ENCODE measurements around the gene RGS19.
A peak's percentile ranks its signal among the peaks of the same experiment; 100 is the strongest.

RGS19 gene

DNA sequence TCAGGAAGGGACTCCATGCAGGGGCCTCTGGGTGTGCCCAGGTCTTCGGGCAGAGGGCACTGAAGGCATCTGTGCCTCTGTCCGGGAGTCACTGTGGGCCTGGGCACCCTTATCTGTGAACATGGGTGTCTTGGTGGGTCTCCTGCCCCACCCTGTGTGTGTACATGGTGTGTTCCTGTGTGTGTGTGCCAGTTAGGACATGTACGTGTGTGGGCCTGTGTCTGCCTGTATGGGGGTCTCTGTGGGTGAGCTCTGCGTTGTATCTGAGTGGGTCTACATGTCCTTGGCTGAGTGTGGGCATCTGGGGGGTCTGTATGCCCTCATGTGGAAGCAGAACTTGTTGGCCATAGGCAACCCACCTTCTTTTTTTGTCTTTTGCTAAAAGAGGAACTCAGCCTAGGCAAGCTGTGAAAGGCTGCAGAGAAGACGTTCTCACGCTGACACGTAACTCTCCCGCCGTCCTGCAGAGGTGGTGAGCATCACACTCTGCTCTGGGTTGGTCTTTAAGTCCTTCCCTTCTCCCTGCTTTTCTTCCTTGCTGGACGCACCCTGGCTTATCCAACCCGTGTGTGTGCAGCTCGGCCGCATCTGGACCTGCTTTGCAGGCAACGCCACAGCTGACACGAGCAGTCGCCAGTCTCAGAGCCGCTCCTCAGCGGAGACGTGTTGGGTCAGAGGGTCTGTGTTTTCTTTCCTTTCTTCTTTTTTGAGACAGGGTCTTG, 28.6 kb upstream of the RGS19 start:
- no peak for DNase-seq

- DNase-seq = no peak
Observed at GRCh38 chr20:64106981-64107735, 27.8 kb upstream of the RGS19 start, which contains the start of gene NPBWR2. NPBWR2 (minus strand) TSS chr20:64107565; CDS start chr20:64106831, 734 bp downstream.

- no peak for DNase-seq
Observed at GRCh38 chr20:64106435-64106961, 27.2 kb upstream of the RGS19 start.

- no peak for DNase-seq
Observed at GRCh38 chr20:64105846-64106434, 26.6 kb upstream of the RGS19 start.

GRCh38 chr20:64104667-64105451, 25.5 kb upstream of the RGS19 start:
- DNase-seq = no peak

DNA sequence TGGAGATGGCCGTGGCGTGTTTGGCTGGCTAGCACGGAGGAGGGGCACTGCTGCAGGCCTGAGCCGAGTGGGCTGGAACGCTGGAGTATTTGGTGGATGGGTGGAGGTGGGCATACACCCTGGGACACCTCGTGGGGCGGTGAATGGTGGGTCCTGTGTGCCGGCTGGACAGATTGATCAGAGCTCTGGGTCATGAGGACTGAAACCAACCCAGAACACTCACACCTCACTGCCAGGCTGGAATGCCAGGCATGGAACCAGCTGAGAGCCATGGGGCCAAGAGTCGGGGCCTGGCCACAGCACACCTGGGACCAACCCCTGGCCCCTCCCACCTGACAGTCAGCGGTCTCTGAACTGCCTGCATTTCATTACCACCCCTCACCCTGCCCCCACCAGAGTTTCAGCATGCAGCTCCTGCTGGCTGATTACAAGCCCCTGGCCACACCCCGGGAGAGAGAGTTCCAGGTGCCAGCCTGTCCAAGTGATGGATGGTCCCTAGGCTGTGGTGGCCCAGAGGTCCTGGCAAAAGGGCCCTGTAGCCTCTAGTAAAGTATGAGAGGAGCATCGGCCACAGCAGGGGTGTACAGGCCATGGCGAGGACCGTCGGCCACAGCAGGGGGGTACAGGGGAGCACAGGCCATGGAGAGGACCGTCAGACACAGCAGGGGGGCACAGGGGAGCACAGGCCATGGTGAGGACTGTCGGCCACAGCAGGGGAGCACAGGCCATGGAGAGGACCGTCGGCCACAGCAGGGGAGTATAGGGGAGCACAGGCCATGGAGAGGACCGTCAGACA, 24.8 kb upstream of the RGS19 start:
- no peak for DNase-seq

GRCh38 chr20:64102647-64103354, 23.5 kb upstream of the RGS19 start:
- DNase-seq = no peak

DNA sequence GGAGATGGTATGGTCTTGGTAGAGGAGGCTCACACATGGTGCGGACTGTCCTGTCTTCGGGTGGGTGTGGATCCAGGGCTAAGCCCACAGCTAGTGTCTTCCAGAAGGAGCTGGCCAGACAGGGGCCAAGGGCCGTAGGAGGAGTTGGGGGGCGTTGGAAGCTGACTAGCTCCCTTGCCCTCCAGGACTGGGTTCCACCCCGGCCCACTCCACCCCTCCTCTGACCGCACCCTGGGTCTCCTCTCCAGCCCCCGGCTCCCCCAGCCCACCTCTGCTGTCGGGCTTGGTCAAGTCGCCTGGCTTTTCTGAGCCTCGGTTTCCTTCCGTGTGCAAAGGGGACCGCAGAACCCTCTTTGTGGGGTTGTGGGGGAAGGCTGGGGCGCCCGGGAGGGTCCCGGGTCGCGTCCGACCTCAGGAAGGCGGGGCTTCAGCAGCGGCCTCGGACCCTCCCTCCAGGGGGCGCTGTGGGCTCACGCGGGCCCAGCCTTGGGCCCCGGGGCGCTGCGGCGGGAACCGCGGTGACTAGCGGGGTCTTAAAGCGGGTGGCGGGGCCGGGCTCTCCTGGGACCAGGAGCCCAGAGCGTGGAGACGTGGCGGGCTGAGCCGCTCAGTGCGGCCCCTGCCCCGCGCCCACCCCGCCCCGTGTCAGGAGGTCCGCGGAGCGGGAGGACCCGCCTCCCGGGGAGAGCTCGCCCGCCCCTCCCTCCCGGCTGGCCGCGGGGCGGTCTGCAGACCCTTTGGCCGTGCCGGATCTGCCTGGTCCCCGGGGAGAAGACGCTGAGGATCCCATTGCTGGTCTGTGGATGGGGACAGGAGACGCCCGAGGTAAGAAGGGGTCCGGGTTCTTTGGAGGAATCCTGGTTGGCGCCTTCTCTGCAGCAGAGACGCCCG, 22.7 kb upstream of the RGS19 start:
- DNase-seq = peak; percentile 50 to 53

GRCh38 chr20:64100946-64101688, 21.8 kb upstream of the RGS19 start:
- no peak for DNase-seq

DNA sequence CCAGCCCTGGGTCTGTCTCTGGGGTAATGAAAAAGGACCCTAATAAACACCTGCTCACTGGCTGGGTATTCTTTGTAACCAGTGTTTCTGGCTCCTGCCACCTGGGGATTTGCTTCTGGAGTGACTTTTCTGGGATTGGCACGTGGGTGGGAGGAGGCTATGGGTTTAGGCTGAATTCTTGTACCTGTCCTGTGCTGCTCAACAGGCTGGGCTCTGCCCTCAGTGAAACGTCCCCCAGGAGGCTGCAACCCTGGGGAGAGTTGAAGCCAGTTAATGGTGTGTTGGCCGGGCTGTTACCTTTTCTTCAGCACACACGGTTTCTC, 21.2 kb upstream of the RGS19 start:
- DNase-seq = no peak

GRCh38 chr20:64099880-64100565, 20.7 kb upstream of the RGS19 start:
- no peak for DNase-seq

DNA sequence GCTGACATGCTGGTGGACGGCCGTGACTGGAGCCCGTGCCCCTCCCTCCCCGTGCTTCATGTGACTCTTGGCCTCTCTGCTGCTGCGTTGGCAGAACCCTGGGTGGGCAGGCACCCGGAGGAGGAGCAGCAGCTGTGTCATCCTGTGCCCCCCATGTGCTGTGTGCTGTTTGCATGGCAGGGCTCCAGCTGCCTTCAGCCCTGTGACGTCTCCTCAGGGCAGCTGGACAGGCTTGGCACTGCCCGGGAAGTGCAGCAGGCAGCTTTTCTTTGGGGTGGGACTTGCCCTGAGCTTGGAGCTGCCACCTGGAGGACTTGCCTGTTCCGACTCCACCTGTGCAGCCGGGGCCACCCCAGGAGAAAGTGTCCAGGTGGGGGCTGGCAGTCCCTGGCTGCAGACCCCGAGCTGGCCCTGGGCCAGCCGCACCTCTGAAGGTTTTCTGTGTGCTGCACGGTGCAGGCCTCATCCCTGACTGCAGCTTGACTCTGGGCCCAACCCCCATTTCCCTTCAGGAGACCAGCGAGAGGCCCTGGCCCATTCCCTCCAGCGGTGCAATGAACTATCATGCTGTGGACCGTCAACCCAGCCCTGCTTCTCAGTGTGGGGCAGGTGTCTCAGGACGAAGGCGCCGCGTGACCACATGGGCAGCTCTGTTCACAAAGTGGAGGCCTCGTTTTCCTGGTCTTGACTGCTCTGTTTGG, 19.9 kb upstream of the RGS19 start:
- DNase-seq = no peak

DNA sequence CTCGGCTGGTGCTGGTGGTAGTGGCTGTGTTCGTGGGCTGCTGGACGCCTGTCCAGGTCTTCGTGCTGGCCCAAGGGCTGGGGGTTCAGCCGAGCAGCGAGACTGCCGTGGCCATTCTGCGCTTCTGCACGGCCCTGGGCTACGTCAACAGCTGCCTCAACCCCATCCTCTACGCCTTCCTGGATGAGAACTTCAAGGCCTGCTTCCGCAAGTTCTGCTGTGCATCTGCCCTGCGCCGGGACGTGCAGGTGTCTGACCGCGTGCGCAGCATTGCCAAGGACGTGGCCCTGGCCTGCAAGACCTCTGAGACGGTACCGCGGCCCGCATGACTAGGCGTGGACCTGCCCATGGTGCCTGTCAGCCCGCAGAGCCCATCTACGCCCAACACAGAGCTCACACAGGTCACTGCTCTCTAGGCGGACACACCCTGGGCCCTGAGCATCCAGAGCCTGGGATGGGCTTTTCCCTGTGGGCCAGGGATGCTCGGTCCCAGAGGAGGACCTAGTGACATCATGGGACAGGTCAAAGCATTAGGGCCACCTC, 19.2 kb upstream of the RGS19 start:
- no peak for DNase-seq

GRCh38 chr20:64096535-64096934, 17.2 kb upstream of the RGS19 start:
- DNase-seq = no peak

DNA sequence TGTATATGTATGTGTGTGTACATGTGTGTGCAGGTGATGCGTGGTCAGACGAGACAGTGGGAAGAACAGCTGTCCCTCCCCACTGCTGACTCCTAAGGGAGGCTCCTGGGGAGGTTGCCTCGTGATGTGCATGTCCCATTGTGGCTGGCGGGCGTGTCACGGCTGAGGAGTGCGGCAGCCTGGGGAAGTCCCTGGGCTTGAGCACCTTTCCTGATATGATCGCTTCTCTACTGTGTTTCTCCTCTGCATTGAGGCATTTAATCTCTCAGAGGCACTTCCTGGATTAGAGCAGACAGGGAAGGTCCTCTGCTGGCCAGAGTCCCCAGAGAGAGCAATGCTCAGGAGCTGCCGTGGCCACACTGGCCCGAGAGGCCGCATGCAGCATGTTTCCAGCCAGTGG, 16.6 kb upstream of the RGS19 start:
- DNase-seq = no peak

- no peak for DNase-seq
Observed at GRCh38 chr20:64095455-64095854, 16.1 kb upstream of the RGS19 start.

DNA sequence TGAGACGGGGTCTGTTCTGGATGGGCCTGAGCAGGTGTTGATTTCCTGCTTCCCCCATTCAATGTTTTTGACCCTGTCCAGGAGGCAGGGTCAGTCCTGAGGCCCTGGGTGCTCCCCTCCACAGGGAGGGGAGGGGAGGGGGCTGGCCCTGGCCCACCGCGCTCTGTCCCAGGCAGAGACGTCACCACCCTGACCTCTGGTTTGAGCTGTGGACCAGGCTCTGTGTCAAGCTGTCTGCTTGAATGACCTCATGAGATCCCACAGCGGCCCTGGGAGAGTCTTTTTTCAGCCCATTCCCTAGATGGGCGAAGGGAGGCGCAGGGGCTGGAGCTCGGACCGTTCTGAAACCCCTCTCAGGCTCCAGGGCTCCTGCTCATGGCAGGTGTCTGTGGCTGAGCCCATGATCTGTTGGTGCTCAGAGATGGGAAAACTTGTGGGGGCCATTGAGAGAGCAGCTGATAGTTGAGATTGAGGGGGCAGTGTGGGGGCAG, 13.7 kb upstream of the RGS19 start:
- no peak for DNase-seq
